NT2/D1 (cell line): Measurements from ENCODE around the gene ROBO1.

Experiments
- DNase-seq: peaks from one replicate; pipeline ENCODE4 v3.0.0-alpha.2; 2011; ENCODE audit warnings: low read depth, low spot score
- H3K27me3 ChIP-seq: 2 replicates; pipeline ENCODE4 v1.6.0; 2011; ENCODE audit warnings: mild to moderate bottlenecking; ENCODE audit not compliant: insufficient read length, insufficient read depth
- H3K36me3 ChIP-seq: 2 replicates; pipeline ENCODE4 v1.6.1; 2011; ENCODE audit warnings: mild to moderate bottlenecking, low read length, mixed read lengths; ENCODE audit not compliant: insufficient read depth, insufficient read length
- H3K4me1 ChIP-seq: 2 replicates; pipeline ENCODE4 v1.5.1; 2011; ENCODE audit not compliant: insufficient read depth, insufficient read length
- H3K4me3 ChIP-seq: 2 replicates; pipeline ENCODE4 v1.5.1; 2011; ENCODE audit warnings: low read depth; ENCODE audit not compliant: insufficient read length
- H3K9ac ChIP-seq: 2 replicates; pipeline ENCODE4 v1.6.0; 2011; ENCODE audit warnings: low read depth; ENCODE audit not compliant: insufficient read length
- H3K9me3 ChIP-seq: 2 replicates; pipeline ENCODE4 v1.5.1; 2011; ENCODE audit warnings: mild to moderate bottlenecking, low read length; ENCODE audit not compliant: insufficient read depth
- SUZ12 ChIP-seq: IDR thresholded peaks from 2 replicates; pipeline ENCODE4 v1.6.1; 2011; ENCODE audit not compliant: insufficient read length, insufficient read depth; ENCODE audit errors: extremely low read depth
- YY1 ChIP-seq: IDR thresholded peaks from 2 replicates; pipeline ENCODE4 v1.6.1; 2011; ENCODE audit not compliant: insufficient read length, insufficient read depth
- ZNF274 ChIP-seq: IDR thresholded peaks from 2 replicates; pipeline ENCODE4 v1.6.1; 2011; ENCODE audit warnings: mild to moderate bottlenecking, low read depth, low read length

ROBO1 gene

DNA sequence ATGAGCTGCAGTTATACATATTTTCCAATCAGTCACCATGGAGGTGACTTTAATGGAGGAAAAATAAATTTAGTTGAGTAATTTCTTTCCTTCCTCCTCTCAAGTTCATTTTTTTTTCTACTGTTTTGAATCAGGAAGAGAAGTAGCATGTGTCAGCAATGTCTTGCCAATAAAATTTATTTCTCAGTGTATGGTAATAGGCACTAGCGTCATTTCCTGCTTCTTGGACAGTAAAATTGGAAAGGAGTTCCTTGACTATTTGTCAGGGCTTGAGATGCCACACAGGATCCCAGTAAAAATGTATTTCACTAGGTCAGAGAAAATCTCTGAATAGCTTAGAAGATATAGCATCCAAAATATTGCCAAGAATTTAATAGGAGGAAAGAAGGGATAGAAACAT, 605.9 kb downstream of the ROBO1 start:
- H3K9me3 ChIP-seq: no peaks in the 10 kb centered on the region
- no peaks in the 10 kb centered on the region for H3K27me3 ChIP-seq
- no peaks in the 10 kb centered on the region for H3K36me3 ChIP-seq
- no peak overlapping the region for H3K4me3 ChIP-seq
- H3K4me1 ChIP-seq: no peaks in the 10 kb centered on the region
- TF ChIP-seq SUZ12 (no peak), ZNF274 (no peak), YY1 (no peak)
- H3K9ac ChIP-seq: no peak overlapping the region
- DNase-seq: no peak

DNA sequence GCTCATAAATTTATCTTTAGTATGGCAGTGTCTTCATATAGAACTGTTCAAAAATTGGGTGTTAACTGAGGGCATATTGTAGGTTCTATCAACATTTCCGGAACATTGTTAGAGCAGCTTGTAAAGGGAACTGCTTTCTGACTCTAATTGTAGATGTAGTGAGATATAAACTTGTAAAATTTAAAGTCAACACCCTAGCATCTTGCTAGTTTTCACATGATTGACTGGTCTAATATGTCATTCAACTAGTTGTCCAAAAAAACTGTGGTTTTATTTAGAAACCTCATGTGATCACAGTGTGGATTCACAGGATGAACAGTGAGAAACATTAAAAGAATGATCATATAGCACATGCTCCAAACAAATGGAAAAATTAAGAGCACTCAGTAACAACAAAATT, 607.4 kb downstream of the ROBO1 start:
- no peak for DNase-seq
- H3K9ac ChIP-seq: no peak overlapping the region
- no peaks in the 10 kb centered on the region for H3K36me3 ChIP-seq
- H3K4me1 ChIP-seq: no peaks in the 10 kb centered on the region
- no peak overlapping the region for H3K4me3 ChIP-seq
- no peaks in the 10 kb centered on the region for H3K9me3 ChIP-seq
- no peak for TF ChIP-seq ZNF274
- TF ChIP-seq YY1: no peak
- TF ChIP-seq SUZ12: no peak
- H3K27me3 ChIP-seq: no peaks in the 10 kb centered on the region

DNA sequence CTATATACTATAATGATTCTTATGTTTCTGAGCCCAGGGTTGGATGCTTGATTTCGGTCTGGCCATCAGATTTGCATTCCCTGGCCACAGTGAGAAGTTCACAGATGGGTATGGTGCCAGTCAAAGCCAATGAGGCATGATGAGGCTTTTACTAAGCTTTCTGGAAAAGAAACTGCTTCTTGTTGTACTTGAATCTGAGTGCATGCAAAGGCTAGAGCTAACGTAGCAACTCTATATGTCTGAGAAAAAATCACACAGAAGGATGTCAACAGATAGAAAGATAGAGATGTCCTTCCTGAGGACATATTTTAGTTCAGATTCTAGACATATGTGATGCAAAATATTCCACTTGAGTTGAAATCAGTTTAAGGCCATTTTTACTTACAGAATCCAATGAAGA, 608.1 kb downstream of the ROBO1 start:
- DNase-seq: no peak
- Histone ChIP-seq H3K4me1 (no peaks in the 10 kb centered on the region), H3K27me3 (no peaks in the 10 kb centered on the region), H3K4me3 (no peak overlapping the region), H3K9ac (no peak overlapping the region), H3K9me3 (no peaks in the 10 kb centered on the region), H3K36me3 (no peaks in the 10 kb centered on the region)
- TF ChIP-seq ZNF274 (no peak), YY1 (no peak), SUZ12 (no peak)

DNA sequence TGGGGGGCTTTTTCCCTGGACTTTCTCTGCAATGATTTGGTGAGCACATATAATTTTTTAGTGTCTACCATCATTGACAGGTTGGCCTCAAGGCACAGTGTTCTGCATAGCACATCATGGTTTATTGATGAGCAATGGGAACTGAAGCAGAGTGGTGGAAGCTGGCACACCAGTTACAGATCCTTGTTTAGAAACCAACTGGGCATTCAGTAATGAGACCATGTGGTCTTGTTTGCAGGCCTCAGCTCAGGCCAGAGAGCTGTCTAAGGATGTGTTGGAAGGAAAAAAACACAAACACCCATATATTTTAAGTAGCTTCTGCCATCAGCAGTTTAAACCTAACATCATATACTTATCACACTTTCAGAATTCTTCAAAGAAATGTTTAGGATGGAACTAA, 610.6 kb downstream of the ROBO1 start:
- H3K36me3 ChIP-seq: no peaks in the 10 kb centered on the region
- no peaks in the 10 kb centered on the region for H3K9me3 ChIP-seq
- H3K4me1 ChIP-seq: no peaks in the 10 kb centered on the region
- no peak overlapping the region for H3K9ac ChIP-seq
- no peak overlapping the region for H3K4me3 ChIP-seq
- DNase-seq: no peak
- H3K27me3 ChIP-seq: no peaks in the 10 kb centered on the region
- TF ChIP-seq YY1 (no peak), ZNF274 (no peak), SUZ12 (no peak)

DNA sequence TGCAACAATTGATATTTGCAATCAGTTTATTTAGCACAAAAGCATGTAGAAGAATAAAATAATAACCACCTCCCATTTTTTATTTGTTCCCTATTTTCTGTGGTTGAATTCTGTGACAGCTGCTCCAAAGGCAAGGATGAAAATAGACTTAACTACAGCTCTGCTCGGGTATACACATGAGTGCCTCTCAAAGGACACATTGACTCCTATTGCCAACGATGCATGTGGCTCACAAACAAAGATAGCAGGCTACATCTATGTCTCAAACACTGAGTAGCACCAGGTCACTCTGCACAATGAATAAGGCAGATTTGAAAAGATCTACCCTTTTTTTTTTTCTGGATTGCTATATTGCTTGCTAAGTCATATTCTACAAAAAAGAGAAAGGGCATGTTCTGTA, 612.9 kb downstream of the ROBO1 start:
- no peak for TF ChIP-seq YY1
- no peak for TF ChIP-seq SUZ12
- TF ChIP-seq ZNF274: no peak
- H3K27me3 ChIP-seq: no peaks in the 10 kb centered on the region
- DNase-seq: no peak

GRCh38 chr3:79148786-79149185, 619.0 kb downstream of the ROBO1 start:
- H3K4me3 ChIP-seq: no peak overlapping the region
- no peaks in the 10 kb centered on the region for H3K4me1 ChIP-seq
- H3K9ac ChIP-seq: no peak overlapping the region
- no peaks in the 10 kb centered on the region for H3K36me3 ChIP-seq
- H3K27me3 ChIP-seq: no peaks in the 10 kb centered on the region
- TF ChIP-seq YY1: no peak
- TF ChIP-seq ZNF274: no peak
- no peak for TF ChIP-seq SUZ12
- no peaks in the 10 kb centered on the region for H3K9me3 ChIP-seq
- no peak for DNase-seq

More for the DNA sequence above, 612.9 kb downstream of the ROBO1 start:
- Histone ChIP-seq H3K9ac (no peak overlapping the region), H3K9me3 (no peaks in the 10 kb centered on the region), H3K4me3 (no peak overlapping the region), H3K4me1 (no peaks in the 10 kb centered on the region), H3K36me3 (no peaks in the 10 kb centered on the region)

DNA sequence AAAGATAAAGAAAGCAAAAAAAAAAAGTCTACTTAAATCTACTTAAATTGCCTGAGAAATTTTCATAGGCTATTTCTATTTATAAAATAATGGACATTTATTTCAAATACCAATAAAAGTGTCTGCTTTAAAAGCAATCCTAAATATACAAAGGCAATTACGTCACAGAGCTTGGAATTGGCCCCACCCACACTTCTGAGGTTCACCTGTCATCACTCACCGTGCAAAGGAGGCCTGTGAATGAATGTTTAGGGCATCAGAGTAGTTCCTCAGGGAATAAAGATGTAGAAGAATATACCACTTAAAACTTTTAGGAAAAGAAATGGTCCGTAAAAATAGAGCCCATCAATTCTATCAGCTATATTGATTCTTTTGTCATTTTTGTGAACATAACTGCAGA, 621.8 kb downstream of the ROBO1 start:
- DNase-seq: no peak
- Histone ChIP-seq H3K4me1 (no peaks in the 10 kb centered on the region), H3K36me3 (no peaks in the 10 kb centered on the region), H3K27me3 (no peaks in the 10 kb centered on the region), H3K4me3 (no peak overlapping the region), H3K9me3 (no peaks in the 10 kb centered on the region), H3K9ac (no peak overlapping the region)
- TF ChIP-seq ZNF274 (no peak), YY1 (no peak), SUZ12 (no peak)

- H3K4me1 ChIP-seq: no peaks in the 10 kb centered on the region
- no peak for TF ChIP-seq YY1
- TF ChIP-seq SUZ12: no peak
- no peak for TF ChIP-seq ZNF274
- no peak overlapping the region for H3K9ac ChIP-seq
- H3K36me3 ChIP-seq: no peaks in the 10 kb centered on the region
- no peak overlapping the region for H3K4me3 ChIP-seq
- H3K27me3 ChIP-seq: no peaks in the 10 kb centered on the region
- DNase-seq: no peak
- H3K9me3 ChIP-seq: no peaks in the 10 kb centered on the region
These were observed 627.1 kb downstream of the ROBO1 start for GRCh38 chr3:79140708-79141107.
